ENCODE measurements around the gene CCR5AS.

The CCR5AS gene

DNA sequence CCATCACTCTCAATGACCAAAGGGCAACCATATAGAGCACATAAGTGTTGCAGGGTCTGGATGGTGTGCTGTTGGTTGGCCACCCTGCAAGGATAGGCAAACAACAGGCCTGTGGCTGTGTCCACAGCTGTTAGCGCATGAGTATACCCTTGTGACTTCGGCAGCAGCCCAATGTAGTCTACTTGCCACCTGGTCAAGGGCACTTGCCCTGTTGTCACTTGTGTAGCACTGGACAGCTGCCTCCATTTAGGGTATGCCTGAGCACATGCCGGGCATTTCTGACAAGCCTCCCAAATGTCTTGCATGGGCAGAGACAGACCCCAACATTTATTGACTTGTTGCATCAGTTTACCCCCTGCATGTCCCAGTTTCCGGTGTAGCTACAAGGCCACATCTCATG is 12.9 kb upstream of the CCR5AS start:
- TF ChIP-seq POLR2AphosphoS5 (IDR thresholded peaks at IDR 0.05) = no peak
- TF ChIP-seq, protein P1, sequence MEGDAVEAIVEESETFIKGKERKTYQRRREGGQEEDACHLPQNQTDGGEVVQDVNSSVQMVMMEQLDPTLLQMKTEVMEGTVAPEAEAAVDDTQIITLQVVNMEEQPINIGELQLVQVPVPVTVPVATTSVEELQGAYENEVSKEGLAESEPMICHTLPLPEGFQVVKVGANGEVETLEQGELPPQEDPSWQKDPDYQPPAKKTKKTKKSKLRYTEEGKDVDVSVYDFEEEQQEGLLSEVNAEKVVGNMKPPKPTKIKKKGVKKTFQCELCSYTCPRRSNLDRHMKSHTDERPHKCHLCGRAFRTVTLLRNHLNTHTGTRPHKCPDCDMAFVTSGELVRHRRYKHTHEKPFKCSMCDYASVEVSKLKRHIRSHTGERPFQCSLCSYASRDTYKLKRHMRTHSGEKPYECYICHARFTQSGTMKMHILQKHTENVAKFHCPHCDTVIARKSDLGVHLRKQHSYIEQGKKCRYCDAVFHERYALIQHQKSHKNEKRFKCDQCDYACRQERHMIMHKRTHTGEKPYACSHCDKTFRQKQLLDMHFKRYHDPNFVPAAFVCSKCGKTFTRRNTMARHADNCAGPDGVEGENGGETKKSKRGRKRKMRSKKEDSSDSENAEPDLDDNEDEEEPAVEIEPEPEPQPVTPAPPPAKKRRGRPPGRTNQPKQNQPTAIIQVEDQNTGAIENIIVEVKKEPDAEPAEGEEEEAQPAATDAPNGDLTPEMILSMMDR (IDR thresholded peaks at IDR 0.05) = no peak
- no peak for TF ChIP-seq EP300 (IDR thresholded peaks at IDR 0.05)
- no peak for TF ChIP-seq POLR2A (IDR thresholded peaks at IDR 0.05)
- Histone ChIP-seq H3K9me3 (no peaks in the 10 kb centered on the region), H3K27me3 (no peaks in the 10 kb centered on the region), H3K4me1 (no peaks in the 10 kb centered on the region), H3K27ac (no peak overlapping the region), H3K4me3 (no peak overlapping the region), H3K36me3 (no peaks in the 10 kb centered on the region)
- WGBS, 2 donors (ENCODE audit: low coverage in 1 of 2) = 100% methylated on average over 1 of the region's 4 CpGs
- no peak for ATAC-seq

DNA sequence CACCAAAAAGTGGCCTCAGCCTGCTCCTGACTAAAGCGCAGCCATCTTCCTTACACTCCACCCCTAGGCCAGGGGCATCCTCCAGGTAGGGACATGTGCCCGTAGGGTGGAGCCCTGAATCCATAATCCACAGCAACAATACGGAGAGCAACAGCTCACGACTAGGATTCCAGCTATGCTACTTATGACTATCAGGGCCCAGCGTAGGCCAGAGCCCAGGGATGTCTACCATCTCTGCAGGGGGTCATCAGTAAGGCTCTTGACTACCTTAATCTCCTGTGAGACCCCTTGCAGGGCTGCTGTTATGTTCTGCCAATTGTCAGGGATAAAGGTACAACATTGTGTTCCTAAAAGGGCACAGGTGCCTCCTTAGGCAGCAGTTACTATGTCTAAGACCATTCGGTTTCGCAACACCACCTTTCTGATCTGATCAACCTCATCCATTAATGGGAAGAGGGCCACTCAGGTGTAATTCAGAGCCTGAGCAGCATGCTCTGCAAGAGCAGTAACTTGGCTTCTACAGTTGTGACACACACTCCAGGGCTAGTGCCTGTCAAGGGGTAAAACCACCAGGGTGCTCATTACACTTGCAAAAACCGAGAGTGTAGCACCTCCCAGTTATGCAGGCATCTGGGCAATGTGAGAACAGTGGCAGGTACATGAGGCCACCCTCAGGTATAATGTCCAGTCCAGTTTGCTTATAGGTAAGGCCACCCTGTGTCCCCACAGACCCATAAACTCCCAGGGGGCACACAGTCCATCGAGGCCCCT is 11.2 kb upstream of the CCR5AS start:
- Histone ChIP-seq H3K4me1 (no peaks in the 10 kb centered on the region), H3K4me3 (no peak overlapping the region), H3K36me3 (no peaks in the 10 kb centered on the region), H3K9me3 (no peaks in the 10 kb centered on the region), H3K27ac (no peak overlapping the region), H3K27me3 (no peaks in the 10 kb centered on the region)
- TF ChIP-seq POLR2AphosphoS5 (IDR thresholded peaks at IDR 0.05) (no peak), EP300 (IDR thresholded peaks at IDR 0.05) (no peak), POLR2A (IDR thresholded peaks at IDR 0.05) (no peak)
- TF ChIP-seq, protein P1 (IDR thresholded peaks at IDR 0.05) = no peak
- 89 to 100% methylated on average over 3 to 4 of the region's 9 CpGs for WGBS, 2 donors (ENCODE audit: low coverage in 1 of 2)
- no peak for ATAC-seq

DNA sequence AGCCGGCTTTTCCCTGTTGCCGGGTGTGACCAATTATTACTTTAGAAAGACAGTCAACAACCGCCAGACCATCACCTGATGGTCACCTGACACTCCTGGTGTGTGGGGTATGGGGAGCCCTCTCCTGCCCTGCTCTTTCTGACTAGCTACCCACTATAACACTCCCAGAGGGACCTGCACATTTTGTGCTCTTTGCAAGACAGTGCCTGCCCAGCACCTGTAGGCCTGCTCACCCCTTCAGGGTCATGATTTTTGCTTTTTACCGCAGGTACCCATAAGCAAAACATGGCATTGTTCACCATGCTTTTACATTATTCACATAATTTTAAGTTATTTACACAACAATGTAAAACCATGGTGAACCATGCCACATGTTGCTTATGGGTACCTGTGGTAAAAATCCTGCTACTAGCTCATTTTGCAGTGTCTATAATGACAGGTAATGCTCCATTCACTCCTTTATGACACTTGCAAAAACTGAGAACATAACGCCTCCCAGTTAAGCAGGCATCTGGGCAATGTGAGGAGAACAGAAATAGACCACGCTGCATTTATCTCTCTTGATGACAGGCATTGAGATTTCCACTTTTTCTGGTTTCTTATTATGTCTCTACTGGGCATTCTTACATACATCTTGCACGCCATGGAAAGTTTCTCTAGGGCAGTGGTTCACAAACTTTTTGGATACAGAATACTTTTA is 10.1 kb upstream of the CCR5AS start:
- ATAC-seq = no peak
- WGBS, 2 donors (ENCODE audit: low coverage in 1 of 2) = 74 to 91% methylated on average over 3 to 7 of the region's 7 CpGs
- H3K9me3 ChIP-seq = no peaks in the 10 kb centered on the region
- no peaks in the 10 kb centered on the region for H3K36me3 ChIP-seq
- no peaks in the 10 kb centered on the region for H3K4me1 ChIP-seq
- TF ChIP-seq POLR2A (IDR thresholded peaks at IDR 0.05) (no peak), POLR2AphosphoS5 (IDR thresholded peaks at IDR 0.05) (no peak), EP300 (IDR thresholded peaks at IDR 0.05) (no peak)
- H3K27ac ChIP-seq = no peak overlapping the region
- H3K27me3 ChIP-seq = no peaks in the 10 kb centered on the region
- no peak overlapping the region for H3K4me3 ChIP-seq

DNA sequence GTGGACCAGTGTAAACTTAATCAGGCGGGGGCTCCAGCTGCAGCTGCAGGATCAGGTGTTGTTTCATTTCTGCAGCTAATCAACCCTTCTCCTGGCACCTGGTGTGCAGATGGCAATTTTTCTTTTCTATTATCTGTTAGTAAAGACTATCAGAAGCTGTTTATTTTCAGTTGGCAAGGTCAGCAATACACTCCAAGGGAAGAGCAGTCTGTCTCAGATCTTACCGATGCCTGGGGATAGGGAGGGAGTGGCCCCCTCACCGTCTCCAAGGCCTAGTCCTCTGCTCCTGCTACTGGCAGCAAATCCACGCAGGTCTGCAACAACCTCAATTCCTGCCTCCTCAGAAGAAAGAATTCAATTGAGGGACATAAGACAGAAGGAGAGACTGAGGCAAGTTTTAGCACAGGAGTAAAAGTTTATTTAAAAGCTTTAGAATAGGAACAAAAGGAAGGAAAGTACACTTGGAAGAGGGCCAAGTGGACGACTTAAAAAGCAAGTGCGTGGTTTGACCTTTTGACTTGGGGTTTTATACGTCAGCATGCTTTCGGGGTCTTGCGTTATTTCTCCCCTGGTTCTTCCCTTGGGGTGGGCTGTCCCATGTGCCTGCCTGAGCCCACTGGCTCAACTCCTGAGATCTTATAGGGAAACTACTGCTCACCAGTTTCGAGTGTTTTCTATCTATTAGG is 9.4 kb upstream of the CCR5AS start:
- H3K36me3 ChIP-seq = no peaks in the 10 kb centered on the region
- no peaks in the 10 kb centered on the region for H3K9me3 ChIP-seq
- ATAC-seq = no peak
- H3K27me3 ChIP-seq = no peaks in the 10 kb centered on the region
- WGBS, 2 donors (ENCODE audit: low coverage in 1 of 2) = 34 to 42% methylated on average over 3 to 10 of the region's 10 CpGs
- no peak overlapping the region for H3K4me3 ChIP-seq
- no peak overlapping the region for H3K27ac ChIP-seq
- TF ChIP-seq EP300 (IDR thresholded peaks at IDR 0.05) = no peak
- TF ChIP-seq POLR2A (IDR thresholded peaks at IDR 0.05) = no peak
- TF ChIP-seq, protein P1 (IDR thresholded peaks at IDR 0.05) = no peak
- TF ChIP-seq POLR2AphosphoS5 (IDR thresholded peaks at IDR 0.05) = no peak
- H3K4me1 ChIP-seq = no peaks in the 10 kb centered on the region

DNA sequence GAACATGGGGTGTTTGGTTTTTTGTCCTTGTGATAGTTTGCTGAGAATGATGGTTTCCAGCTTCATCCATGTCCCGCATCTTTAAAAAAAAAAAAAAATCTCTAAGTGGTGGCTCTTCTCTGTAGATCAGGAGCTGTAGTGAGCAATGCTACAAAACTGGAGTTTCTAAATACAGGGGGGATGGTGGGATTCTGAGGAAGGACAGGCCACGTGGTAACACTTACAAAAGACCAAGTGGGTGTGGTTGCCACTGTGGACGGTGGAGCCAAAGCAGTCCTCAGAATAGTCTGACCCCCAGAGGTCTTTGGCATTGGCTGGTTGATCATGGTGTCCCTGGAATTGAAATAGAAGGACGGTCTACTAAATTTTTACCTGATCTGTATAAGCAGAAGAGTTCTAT is 7.9 kb upstream of the CCR5AS start:
- H3K4me3 ChIP-seq = no peak overlapping the region
- no peak overlapping the region for H3K27ac ChIP-seq
- ATAC-seq = no peak
- H3K9me3 ChIP-seq = no peaks in the 10 kb centered on the region
- TF ChIP-seq POLR2AphosphoS5 (IDR thresholded peaks at IDR 0.05) (no peak), EP300 (IDR thresholded peaks at IDR 0.05) (no peak), POLR2A (IDR thresholded peaks at IDR 0.05) (no peak)
- TF ChIP-seq, protein P1 (IDR thresholded peaks at IDR 0.05) = no peak
- H3K36me3 ChIP-seq = no peaks in the 10 kb centered on the region
- H3K27me3 ChIP-seq = peaks cover 5% of the 10 kb centered on the region
- no peaks in the 10 kb centered on the region for H3K4me1 ChIP-seq
- 76 to 100% methylated on average over 1 to 4 of the region's 4 CpGs for WGBS, 2 donors (ENCODE audit: low coverage in 1 of 2)
